ENCODE data around the gene PRKN. TPM values are rescaled to one million over a fixed set of nuclear protein-coding genes. Genes with fewer than 3 reads are reported as not detected.

Gene PRKN
- total and polyA plus RNA-seq, 9 of the 15 experiments (the other 6 are each of a cell fraction or from before 2014, with no cell fraction given), result 0.03 to 0.96 (median 0.15) TPM; not detected in 2

DNA sequence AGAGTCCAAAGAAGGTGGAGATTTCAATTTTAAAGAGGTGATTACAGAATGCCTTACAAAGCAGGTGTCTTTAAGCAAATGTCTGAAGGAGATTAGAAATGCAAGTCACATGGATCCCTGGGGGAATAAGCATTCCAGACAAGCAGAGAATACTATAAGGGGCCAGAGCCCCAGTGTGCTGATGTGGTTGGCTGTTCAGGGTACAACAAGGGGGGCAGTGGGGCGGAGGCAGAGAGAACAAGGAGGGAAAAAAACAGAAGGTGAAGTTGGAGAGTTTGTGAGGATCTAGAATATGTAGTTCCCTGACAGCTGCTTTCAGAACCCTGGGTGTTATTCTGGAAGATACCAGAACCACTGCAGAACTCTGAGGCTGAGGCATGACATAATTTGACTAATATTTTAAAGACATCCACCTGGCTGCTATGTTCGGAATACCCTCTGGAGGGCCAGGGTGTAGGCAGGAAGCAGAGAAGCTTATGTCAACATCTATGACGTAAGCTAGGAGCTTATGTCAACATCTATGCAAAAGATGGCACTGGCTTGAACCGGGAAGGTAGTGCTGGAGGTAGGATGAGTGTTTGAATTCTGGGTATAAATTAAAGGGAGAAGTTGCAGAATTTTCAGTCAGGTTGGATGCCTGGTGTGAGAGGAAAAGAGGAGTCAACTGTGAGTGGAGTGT is 1177.5 kb downstream of the PRKN start (continued):
- TF ChIP-seq CREB1 (IDR thresholded peaks at IDR 0.05), result peak; percentile 69
- no peak for TF ChIP-seq CREB1 (CRISPR knock-in tag; IDR thresholded peaks at IDR 0.05)
- TF ChIP-seq SFPQ (IDR thresholded peaks at IDR 0.05; ENCODE audit: low read depth, low read length), result no peak
- TF ChIP-seq RNF2 (IDR thresholded peaks at IDR 0.05), result no peak
- TF ChIP-seq GATAD2B (IDR thresholded peaks at IDR 0.05; ENCODE audit: borderline replicate concordance), result no peak
- no peak for TF ChIP-seq NCOA6 (IDR thresholded peaks at IDR 0.05)
- no peak for TF ChIP-seq BCLAF1 (IDR thresholded peaks at IDR 0.05; ENCODE audit: borderline replicate concordance in 1 of 2, control insufficient read depth in 1 of 2, low read depth in 2 of 2, low read length in 1 of 2)
- 0 out of 2 replicates have a peak, but pooled peaks have one; percentile 43 for TF ChIP-seq JUN (IDR thresholded peaks at IDR 0.05; ENCODE audit: borderline replicate concordance, low read depth, low read length)
- no peak for TF ChIP-seq JUN (CRISPR knock-in tag; IDR thresholded peaks at IDR 0.05; ENCODE audit: borderline replicate concordance)
- TF ChIP-seq, protein P1, sequence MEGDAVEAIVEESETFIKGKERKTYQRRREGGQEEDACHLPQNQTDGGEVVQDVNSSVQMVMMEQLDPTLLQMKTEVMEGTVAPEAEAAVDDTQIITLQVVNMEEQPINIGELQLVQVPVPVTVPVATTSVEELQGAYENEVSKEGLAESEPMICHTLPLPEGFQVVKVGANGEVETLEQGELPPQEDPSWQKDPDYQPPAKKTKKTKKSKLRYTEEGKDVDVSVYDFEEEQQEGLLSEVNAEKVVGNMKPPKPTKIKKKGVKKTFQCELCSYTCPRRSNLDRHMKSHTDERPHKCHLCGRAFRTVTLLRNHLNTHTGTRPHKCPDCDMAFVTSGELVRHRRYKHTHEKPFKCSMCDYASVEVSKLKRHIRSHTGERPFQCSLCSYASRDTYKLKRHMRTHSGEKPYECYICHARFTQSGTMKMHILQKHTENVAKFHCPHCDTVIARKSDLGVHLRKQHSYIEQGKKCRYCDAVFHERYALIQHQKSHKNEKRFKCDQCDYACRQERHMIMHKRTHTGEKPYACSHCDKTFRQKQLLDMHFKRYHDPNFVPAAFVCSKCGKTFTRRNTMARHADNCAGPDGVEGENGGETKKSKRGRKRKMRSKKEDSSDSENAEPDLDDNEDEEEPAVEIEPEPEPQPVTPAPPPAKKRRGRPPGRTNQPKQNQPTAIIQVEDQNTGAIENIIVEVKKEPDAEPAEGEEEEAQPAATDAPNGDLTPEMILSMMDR (IDR thresholded peaks at IDR 0.05 in 2 of 3, conservative IDR thresholded peaks at IDR 0.05 in 1 of 3; ENCODE audit: insufficient read depth in 2 of 3, low read depth in 1 of 3, low read length in 3 of 3), result peak in 2 of 3 experiments; percentile 17 to 29; a peak in 3 of 6 replicates
- no peak for TF ChIP-seq ZNF274 (IDR thresholded peaks at IDR 0.05; ENCODE audit: borderline replicate concordance, low read depth, low read length)
- no peak for TF ChIP-seq TAL1 (IDR thresholded peaks at IDR 0.05)
- TF ChIP-seq TARDBP (IDR thresholded peaks at IDR 0.05), result no peak
- no peak for TF ChIP-seq VEZF1 (CRISPR knock-in tag; IDR thresholded peaks at IDR 0.05)
- TF ChIP-seq SIRT6 (IDR thresholded peaks at IDR 0.05; ENCODE audit: low read depth, low read length), result no peak
- no peak for TF ChIP-seq ZNF408 (CRISPR knock-in tag; IDR thresholded peaks at IDR 0.05; ENCODE audit: low read depth)
- peak; percentile 65 to 96; a peak in 3 of 4 replicates for TF ChIP-seq FOXA3 (CRISPR knock-in tag; conservative IDR thresholded peaks at IDR 0.05 in 1 of 2, IDR thresholded peaks at IDR 0.05 in 1 of 2)
- no peak for TF ChIP-seq HEY1 (CRISPR knock-in tag; IDR thresholded peaks at IDR 0.05; ENCODE audit: borderline replicate concordance)
- TF ChIP-seq ZNF57 (CRISPR knock-in tag; IDR thresholded peaks at IDR 0.05), result no peak
- TF ChIP-seq FOXA1 (IDR thresholded peaks at IDR 0.05; ENCODE audit: borderline replicate concordance), result peak; percentile 90
